ENCODE measurements around the gene RIMS4.

RIMS4 gene

DNA sequence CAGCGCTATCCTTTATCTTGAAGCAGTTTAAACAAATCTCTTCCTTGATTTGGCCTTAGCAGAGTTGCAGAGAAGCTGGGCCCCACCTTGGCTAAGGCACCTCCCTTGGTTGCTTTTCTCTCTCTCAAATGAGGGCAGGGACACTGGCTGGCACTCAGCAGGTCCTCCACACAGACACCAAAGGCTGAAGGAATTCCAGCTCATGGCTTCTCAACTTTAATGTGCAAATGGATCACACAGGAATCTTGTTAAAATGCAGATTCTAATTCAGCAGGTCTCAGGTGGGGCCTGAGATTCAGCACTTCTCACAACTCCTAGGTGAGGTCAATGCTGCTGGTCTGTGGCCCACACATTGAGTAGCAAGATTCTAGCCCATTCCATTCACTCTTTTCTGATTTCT, 25.7 kb downstream of the RIMS4 start:
- TF ChIP-seq CTCF (IDR thresholded peaks at IDR 0.05; ENCODE audit: low read length) (no peak), EZH2 (IDR thresholded peaks at IDR 0.05; ENCODE audit: borderline replicate concordance, low read length) (no peak)
- no peaks in the 10 kb centered on the region for H3K27me3 ChIP-seq (ENCODE audit: insufficient read depth, low read length)
- H3K4me1 ChIP-seq (ENCODE audit: insufficient read depth, low read length, severe bottlenecking), result no peaks in the 10 kb centered on the region
- no peak overlapping the region for H3K4me3 ChIP-seq (ENCODE audit: low read depth, low read length, poor library complexity, severe bottlenecking)
- H3K79me2 ChIP-seq (ENCODE audit: insufficient read depth, low read length), result no peaks in the 10 kb centered on the region
- H3F3A ChIP-seq (ENCODE audit: insufficient read depth, low read length), result no peaks in the 10 kb centered on the region
- H3K4me2 ChIP-seq (ENCODE audit: low read length), result no peak overlapping the region
- no peak overlapping the region for H2AFZ ChIP-seq (ENCODE audit: low read length)
- H4K20me1 ChIP-seq (ENCODE audit: insufficient read depth, low read length), result no peaks in the 10 kb centered on the region
- no peaks in the 10 kb centered on the region for H3K36me3 ChIP-seq (ENCODE audit: insufficient read depth, low read length)
- H3K27ac ChIP-seq (ENCODE audit: low read depth, low read length, poor library complexity, severe bottlenecking), result no peak overlapping the region
- H3K9me3 ChIP-seq (ENCODE audit: low read length), result no peaks in the 10 kb centered on the region
- no peak overlapping the region for H3K9ac ChIP-seq (ENCODE audit: low read length)
- no peaks in the 10 kb centered on the region for H3K9me2 ChIP-seq (ENCODE audit: low read depth, low read length)

DNA sequence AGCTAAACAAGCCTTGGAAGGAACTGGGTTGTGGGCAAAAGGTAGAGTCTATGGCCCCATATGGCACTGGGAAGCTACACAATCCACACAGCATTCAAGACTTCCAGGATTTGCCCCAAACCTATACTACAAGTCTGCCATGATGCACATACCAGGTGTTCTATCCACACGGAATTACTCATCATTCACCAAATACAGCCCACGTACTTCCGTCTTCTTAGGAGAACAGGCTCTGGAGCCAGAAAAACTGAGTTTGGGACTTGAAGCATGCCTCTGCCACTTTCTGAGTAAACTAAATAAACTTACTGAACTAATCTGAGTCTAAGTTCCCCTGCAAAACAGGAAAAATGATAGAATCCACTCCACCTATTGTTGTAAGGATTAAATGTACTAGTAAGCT, 28.6 kb downstream of the RIMS4 start:
- Histone ChIP-seq H3K27ac (ENCODE audit: low read depth, low read length, poor library complexity, severe bottlenecking) (no peak overlapping the region), H3K79me2 (ENCODE audit: insufficient read depth, low read length) (no peaks in the 10 kb centered on the region), H3K4me3 (ENCODE audit: low read depth, low read length, poor library complexity, severe bottlenecking) (no peak overlapping the region), H3K4me2 (ENCODE audit: low read length) (no peak overlapping the region), H3F3A (ENCODE audit: insufficient read depth, low read length) (no peaks in the 10 kb centered on the region), H2AFZ (ENCODE audit: low read length) (no peak overlapping the region), H3K36me3 (ENCODE audit: insufficient read depth, low read length) (no peaks in the 10 kb centered on the region), H3K4me1 (ENCODE audit: insufficient read depth, low read length, severe bottlenecking) (no peaks in the 10 kb centered on the region), H3K27me3 (ENCODE audit: insufficient read depth, low read length) (no peaks in the 10 kb centered on the region), H4K20me1 (ENCODE audit: insufficient read depth, low read length) (no peaks in the 10 kb centered on the region), H3K9me3 (ENCODE audit: low read length) (no peaks in the 10 kb centered on the region), H3K9me2 (ENCODE audit: low read depth, low read length) (no peaks in the 10 kb centered on the region), H3K9ac (ENCODE audit: low read length) (no peak overlapping the region)
- TF ChIP-seq CTCF (IDR thresholded peaks at IDR 0.05; ENCODE audit: low read length) (no peak), EZH2 (IDR thresholded peaks at IDR 0.05; ENCODE audit: borderline replicate concordance, low read length) (no peak)

DNA sequence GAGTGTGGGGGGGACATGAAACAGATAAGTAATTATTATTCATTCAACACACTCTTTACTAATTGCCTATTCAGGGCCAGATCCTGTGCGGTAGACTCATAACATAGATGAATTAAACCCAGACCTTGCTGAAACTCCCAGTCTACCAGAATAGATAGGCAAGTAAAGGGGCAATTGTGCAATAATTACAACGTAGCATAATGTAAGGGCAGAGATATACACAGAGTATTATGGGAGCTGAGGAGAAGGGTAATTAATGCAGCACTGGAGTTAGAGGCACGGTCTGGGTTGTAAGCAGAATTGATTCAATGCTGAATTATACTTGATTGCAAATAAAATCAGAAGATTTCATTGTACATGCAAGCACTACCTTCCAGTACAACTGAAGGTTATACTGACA, 29.2 kb downstream of the RIMS4 start:
- no peak for TF ChIP-seq EZH2 (IDR thresholded peaks at IDR 0.05; ENCODE audit: borderline replicate concordance, low read length)
- no peak for TF ChIP-seq CTCF (IDR thresholded peaks at IDR 0.05; ENCODE audit: low read length)
- no peaks in the 10 kb centered on the region for H3K9me3 ChIP-seq (ENCODE audit: low read length)
- H3K4me2 ChIP-seq (ENCODE audit: low read length), result no peak overlapping the region
- no peaks in the 10 kb centered on the region for H3K27me3 ChIP-seq (ENCODE audit: insufficient read depth, low read length)
- no peaks in the 10 kb centered on the region for H3K4me1 ChIP-seq (ENCODE audit: insufficient read depth, low read length, severe bottlenecking)
- H2AFZ ChIP-seq (ENCODE audit: low read length), result no peak overlapping the region
- H4K20me1 ChIP-seq (ENCODE audit: insufficient read depth, low read length), result no peaks in the 10 kb centered on the region
- no peak overlapping the region for H3K9ac ChIP-seq (ENCODE audit: low read length)
- H3K4me3 ChIP-seq (ENCODE audit: low read depth, low read length, poor library complexity, severe bottlenecking), result no peak overlapping the region
- H3K79me2 ChIP-seq (ENCODE audit: insufficient read depth, low read length), result no peaks in the 10 kb centered on the region
- no peak overlapping the region for H3K27ac ChIP-seq (ENCODE audit: low read depth, low read length, poor library complexity, severe bottlenecking)
- no peaks in the 10 kb centered on the region for H3K9me2 ChIP-seq (ENCODE audit: low read depth, low read length)
- no peaks in the 10 kb centered on the region for H3F3A ChIP-seq (ENCODE audit: insufficient read depth, low read length)
- no peaks in the 10 kb centered on the region for H3K36me3 ChIP-seq (ENCODE audit: insufficient read depth, low read length)

Data from OCI-LY1 (cell line).